Measurements from ENCODE around the gene ESRRG. TPM values are rescaled to one million over a fixed set of nuclear protein-coding genes. Genes with fewer than 3 reads are reported as not detected.

Gene ESRRG
- total RNA-seq, 1 experiment from 2014 or later: 0.44 TPM

GRCh38 chr1:216523449-216524190 is 199.6 kb downstream of the ESRRG start:
- Histone ChIP-seq H3K79me1 (ENCODE audit: insufficient read depth, low read depth, low read length, poor library complexity, severe bottlenecking) (no peaks in the 10 kb centered on the region), H2BK12ac (ENCODE audit: insufficient read length, low read depth, low read length) (no peak overlapping the region), H3K23me2 (ENCODE audit: insufficient read length, low read depth, low read length, poor library complexity, severe bottlenecking) (no peaks in the 10 kb centered on the region), H3T11ph (ENCODE audit: low read length) (no peak overlapping the region), H2AK5ac (ENCODE audit: insufficient read length, low read length) (no peak overlapping the region), H3K23ac (ENCODE audit: insufficient read length, low read depth, low read length) (no peak overlapping the region), H3K9ac (ENCODE audit: extremely low read depth, insufficient read length, low read length) (no peak overlapping the region), H2BK15ac (ENCODE audit: low read depth, low read length) (no peak overlapping the region), H4K20me1 (ENCODE audit: control insufficient read depth, insufficient read depth, insufficient read length) (no peaks in the 10 kb centered on the region), H3K27me3 (ENCODE audit: insufficient read depth, low read length) (no peaks in the 10 kb centered on the region), H3K4me1 (ENCODE audit: insufficient read depth, low read length) (peaks cover under 1% of the 10 kb centered on the region; the same call in 1 of the 2 replicates), H2BK120ac (ENCODE audit: low read depth, low read length, poor library complexity, severe bottlenecking) (no peak overlapping the region), H3K79me2 (ENCODE audit: insufficient read depth, low read length) (no peaks in the 10 kb centered on the region), H3K9me3 (ENCODE audit: control insufficient read depth, low read depth, low read length) (no peaks in the 10 kb centered on the region), H3K4ac (ENCODE audit: low read depth, low read length) (no peak overlapping the region), H3K18ac (ENCODE audit: insufficient read length, low read depth, low read length) (no peak overlapping the region), H2BK20ac (ENCODE audit: low read depth, low read length, poor library complexity, severe bottlenecking) (no peak overlapping the region), H4K91ac (ENCODE audit: insufficient read length, low read depth, low read length) (no peak overlapping the region), H3K4me2 (ENCODE audit: insufficient read depth, insufficient read length, low read length) (no peak overlapping the region), H3K56ac (ENCODE audit: insufficient read length, low read depth, low read length) (no peak overlapping the region), H2AFZ (ENCODE audit: low read length) (no peak overlapping the region), H4K5ac (ENCODE audit: insufficient read length, low read depth, low read length) (no peak overlapping the region), H2BK5ac (ENCODE audit: insufficient read length, low read length) (no peak overlapping the region), H3K27ac (ENCODE audit: insufficient read length, low read depth, low read length) (no peak overlapping the region), H3K14ac (ENCODE audit: insufficient read depth, low read length) (no peak overlapping the region), H4K8ac (replicated peaks; ENCODE audit: insufficient read length, low read depth, low read length) (no peak overlapping the region)
- no peak for DNase-seq
- no peaks in the 10 kb centered on the region for H3K27me3 Mint-ChIP-seq (ENCODE audit: low read depth)
- no peak overlapping the region for H3K27ac Mint-ChIP-seq
- peaks cover 0 to 4% (median 0%) of the 10 kb centered on the region in 3 experiments; a peak in 2 of 7 replicates for H3K36me3 Mint-ChIP-seq (ENCODE audit: insufficient read depth in 1 of 3, low read depth in 3 of 3)
- H3K4me1 Mint-ChIP-seq: peaks cover 2 to 3% of the 10 kb centered on the region in 2 experiments; a peak in 3 of 4 replicates
- TF ChIP-seq CTCF (conservative IDR thresholded peaks at IDR 0.05): no peak
- no CpG with 5 or more reads among the region's 4 CpGs for WGBS (ENCODE audit: extremely low coverage, insufficient read length, low lambda C conversion rate)
- H3K9me3 Mint-ChIP-seq: no peaks in the 10 kb centered on the region
- H3K4me3 Mint-ChIP-seq: no peak overlapping the region

Measured in H9 (cell line).